HG03045 (cell line): Measurements from ENCODE around the gene LYRM4.

Source experiments
- ATAC-seq: cut with Tn5 transposase; IDR thresholded peaks from one replicate; pipeline ENCODE4 v1.9.1; 2021; ENCODE audit warnings: mild to moderate bottlenecking, moderate library complexity; ENCODE audit not compliant: unreplicated experiment

The LYRM4 gene

DNA sequence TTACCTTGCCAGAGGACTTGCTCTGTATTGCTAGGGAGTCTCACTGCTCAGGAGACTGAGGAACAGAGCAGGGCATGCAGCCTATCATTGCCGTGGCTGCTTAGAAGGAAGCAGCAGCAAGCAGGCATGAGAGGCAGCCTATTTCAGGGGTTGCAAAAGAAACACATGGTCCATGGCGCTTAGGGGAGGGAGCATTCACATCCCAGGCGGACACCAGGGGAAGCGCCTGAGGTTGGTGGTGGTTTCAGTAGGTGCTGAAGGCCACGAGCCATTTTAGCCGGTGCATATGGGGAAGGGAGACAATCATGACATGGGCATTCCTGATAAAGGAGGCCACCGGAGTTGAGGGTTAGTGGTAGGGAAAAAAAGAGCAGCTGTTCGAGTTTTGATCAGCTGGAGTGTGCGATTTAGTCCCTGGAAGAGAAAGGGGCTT is 21.5 kb upstream of the LYRM4 start:
- ATAC-seq = no peak

DNA sequence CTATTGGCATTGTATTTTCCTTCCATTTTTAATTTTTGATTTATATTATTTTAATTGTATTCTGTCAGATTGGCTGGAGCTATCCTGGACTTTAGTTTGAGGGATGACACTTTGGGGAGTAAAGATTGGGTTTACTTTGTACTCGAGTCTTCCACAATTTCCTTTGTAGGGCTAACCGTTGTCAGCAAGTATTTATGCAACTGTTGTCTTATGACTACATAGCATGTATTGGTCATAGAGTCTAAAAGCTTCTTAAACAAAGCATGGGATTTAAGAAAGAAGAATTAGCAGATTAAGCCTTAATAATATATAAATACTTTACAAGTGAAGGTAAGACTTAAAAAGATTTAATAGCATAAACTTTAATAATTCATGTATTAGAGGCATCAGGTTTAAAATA is 20.2 kb upstream of the LYRM4 start:
- ATAC-seq = no peak

DNA sequence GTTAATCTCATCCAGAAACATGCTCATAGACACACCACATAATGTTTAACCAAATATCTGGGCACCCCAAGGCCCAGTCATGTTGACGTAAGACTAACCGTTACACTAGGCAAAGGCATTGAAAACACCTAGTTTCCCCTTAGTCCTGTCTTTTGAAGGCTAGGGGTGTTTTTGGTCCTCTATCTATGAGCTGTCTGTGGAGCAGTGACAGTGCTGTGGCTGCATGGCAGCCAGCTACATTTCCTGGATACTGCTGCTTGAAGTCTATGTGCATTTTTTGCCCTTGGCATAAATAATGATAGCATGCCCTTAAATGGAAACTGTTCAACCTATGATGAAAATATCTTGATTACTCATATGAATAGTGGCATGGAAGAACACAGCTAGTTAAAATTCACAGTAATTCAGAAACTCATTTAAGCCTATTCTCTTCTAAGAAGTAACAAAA is 19.2 kb upstream of the LYRM4 start:
- ATAC-seq = no peak

DNA sequence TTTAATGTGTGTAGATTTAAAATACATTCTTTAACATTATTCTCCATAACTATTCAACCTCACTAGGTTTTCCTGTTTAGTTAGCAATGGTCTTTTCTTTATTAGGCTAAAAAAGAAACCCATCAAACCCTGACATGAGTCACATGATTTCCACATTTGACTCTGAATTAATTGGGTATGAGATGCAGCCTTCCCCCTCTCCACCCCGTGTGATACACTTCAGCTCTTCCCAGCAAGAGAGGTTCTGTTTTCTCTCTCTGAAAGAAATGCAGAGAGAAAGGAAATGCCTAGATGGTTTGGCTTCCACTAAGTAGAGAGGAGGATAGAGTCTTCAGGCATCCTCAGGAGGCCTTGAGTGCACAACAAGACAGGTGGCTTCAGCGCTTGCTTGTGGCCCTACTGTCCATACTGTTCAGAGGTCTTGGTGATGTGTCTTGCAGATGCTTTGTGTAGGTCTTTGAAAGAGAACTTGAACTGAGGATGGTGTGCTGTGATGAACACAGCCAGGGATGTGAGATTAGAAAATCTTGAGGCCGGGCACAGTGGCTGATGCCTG is 17.9 kb upstream of the LYRM4 start:
- ATAC-seq = no peak

DNA sequence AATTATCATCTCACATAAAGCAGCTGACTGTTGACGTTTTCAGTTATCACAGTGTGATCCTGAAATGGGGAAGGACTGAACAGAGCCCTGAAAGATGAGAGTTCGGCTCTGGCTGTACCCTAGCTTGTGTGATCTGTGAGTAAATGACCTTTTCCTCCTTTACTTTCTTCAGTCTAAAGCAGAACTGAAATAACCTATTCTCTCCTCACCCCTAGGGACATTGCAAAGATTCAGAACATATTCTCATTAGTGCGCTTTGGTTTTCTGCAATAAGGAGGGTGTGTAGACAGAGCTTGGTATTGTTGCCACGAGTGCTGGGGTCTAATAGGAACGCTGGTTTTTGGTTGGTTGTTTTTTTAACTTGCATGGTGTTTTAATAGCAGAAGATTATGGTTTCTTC is 17.3 kb upstream of the LYRM4 start:
- ATAC-seq = no peak

DNA sequence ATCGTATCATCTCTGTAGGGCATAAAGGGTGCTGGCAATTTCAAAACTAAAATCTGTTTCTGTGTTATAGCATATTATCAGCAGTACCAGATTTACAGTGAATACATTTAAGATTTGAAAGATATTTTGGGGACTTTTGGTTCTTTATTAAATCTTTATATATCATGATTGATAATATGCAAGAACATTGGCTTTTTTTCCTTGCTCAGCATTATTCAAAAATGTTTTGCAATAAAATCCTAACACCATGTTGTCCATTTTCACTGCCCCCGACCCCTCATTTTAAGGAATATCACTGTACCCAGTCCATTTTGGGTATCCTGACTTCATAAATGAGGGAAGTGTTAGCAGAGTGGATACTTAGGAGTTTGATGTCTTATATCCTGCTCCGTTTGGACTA is 16.8 kb upstream of the LYRM4 start:
- ATAC-seq = no peak

DNA sequence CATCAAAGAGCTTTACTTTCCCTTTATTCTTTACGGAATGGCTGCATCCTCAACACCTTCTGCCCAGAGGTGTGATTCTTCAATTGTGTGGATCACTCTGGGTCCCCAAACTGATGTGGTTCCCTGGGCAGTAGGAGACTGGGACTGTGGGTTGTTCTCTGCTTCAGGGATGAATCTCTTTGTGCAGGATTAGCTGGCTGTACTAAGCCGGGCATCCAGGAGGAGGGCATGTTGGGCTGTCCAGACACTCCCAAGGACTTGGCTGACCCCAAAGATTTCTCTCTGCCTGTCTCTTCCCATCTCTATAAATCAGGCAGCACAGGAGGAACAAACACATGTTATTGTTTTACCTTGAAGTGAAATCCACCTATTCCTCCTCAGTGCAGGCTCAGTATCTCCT is 15.8 kb upstream of the LYRM4 start:
- no peak for ATAC-seq

DNA sequence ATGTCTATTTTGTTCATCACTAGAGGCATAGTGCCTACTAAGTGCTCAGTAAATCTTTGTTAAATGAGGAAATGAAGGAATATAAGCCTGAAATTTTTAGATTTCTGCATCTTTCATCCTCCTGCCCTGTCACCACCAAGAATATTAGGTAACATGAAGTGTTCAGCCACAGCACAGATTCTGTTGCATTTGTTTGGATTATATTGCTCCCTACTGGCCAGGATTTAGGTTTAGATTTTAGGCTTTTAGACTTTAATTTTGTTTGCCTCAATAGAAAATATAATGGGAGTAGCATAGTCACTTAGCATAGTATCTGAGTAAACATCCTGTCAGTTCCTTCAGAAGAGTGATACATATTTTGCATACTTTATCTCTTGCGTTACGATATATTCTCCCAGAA is 14.7 kb upstream of the LYRM4 start:
- no peak for ATAC-seq

DNA sequence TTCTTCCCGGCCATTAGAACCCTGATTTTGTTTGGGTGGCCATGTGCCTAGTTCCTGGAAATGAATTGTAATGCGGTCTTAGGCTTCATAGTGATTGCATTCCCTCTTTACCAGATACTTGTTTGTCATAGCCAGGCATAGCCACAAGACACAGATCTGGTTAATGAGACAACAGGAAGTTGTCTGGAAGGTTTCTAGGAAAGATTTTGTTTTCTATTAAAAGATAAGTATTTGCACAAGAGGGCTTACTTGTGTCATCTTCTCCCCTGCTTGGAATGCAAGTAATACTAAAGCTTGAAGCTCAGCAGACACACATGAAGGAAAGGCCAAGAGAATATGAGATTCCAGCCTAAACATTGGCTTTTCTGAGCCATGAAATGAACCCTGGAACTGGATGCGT is 13.5 kb upstream of the LYRM4 start:
- no peak for ATAC-seq

DNA sequence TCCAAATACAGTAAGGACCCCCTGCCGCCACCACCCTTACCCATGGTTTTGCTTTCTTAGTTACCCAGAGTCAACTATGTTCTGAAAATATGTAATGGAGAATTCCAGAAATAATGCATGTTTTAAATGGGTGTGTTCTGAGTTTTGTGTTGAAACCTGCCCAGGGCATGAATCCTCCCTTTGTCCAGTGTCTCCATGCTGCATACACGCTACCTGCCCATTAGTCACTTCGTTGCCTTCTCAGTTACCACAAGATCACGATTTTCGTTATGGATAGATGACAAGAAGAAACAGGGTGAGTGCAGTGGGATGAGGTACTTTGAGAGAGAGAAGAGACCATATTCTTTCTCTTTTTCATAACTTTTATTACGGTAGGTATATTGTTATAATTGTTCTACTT is 11.2 kb upstream of the LYRM4 start:
- ATAC-seq = no peak

DNA sequence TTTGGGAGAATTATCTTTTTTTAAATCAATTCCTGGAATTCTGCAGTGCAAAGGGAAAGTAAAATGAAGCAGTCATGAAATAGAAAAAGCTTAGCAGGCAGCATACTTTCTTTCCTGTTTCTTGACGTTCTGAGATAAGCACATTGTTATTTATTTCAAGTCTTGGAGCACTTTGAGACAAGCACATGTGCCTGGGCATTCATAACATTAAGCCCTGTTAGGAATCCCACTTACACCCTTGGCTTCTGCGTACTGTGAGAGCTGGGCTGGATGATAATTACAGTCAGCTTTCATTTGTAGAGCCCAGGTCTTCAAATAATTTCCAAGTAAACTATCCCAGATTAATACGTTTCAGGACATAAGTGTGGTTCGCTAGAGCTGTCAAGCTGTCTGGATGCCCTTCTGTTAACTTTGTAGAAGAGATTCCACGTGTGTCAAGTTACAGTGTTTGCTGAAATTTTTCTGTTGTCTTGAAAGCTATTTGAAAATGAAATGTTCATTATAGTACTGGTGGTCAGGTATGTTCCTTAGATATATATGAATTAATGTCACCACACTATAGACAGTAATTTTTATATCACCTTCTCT is 9.4 kb upstream of the LYRM4 start:
- no peak for ATAC-seq

DNA sequence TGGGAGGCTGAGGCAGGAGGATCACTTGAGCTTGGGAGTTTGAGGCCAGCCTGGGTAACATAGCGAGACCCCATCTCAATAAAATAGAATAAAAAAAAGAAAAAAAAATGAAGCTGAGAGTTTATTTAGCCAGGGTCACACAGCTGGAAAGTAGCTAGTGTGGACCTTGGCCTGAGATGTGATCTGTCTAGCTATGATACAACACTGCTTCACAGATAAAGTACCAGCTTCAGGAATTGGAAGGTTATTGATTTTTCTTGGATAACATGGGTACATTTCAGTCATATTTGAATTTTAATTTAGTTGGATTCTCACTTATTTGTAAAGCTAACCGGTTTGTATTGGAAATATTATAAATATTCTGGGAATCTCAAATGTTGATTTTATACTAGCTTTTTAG is 5.7 kb upstream of the LYRM4 start:
- ATAC-seq = no peak

DNA sequence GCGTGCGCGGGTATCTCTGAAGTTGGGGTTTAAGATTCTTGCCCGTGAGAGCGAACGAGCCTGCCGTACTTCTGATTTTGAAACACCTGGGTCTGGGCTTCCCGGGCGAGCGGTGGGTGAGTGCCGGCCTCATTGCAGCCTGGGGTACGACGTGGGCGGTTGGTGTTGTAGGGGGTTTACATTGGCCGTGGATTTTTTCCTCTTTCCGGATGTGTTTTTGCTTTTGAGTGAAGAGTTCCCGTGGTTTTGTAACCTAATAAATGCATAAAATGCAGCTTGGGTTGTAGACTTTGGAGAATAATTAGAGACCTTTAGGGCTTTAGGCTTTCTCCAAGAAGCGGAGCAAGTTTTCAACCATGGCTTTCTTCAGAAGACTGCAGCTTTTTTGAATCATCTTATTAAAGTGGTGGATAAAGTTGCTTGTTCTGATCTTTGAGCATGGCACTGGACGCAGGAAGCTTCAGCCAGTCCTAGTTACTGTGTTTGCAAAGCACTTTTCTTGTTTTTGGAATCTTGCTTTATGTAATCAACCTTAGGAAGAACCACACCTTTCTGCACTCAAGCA is 877 bp upstream of the LYRM4 start:
- no peak for ATAC-seq

DNA sequence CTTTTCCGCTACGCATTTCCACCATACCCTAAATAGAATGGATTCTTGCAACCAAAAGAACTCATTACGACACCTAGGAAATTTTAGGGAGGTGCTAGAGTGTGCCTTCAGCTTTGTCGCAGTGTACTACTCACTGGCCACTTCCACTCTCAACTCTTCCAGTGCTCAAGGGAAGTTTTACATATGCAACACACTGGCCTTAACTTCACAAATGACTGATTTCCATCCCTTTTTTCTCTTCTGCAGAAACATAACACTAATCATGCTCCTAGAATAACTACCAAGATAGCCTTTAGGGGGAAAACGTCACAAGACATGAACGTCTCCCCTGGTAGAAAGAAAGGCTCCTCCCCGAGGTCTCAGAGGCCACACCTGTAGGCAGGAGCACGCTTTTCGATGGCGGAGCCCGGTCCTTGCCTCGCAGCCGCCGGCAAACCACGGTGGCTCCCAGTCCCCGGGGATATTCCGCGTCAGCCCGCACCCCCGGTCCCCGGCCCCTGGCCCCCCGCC is 584 bp downstream of the LYRM4 start:
- ATAC-seq = peak; percentile 62

DNA sequence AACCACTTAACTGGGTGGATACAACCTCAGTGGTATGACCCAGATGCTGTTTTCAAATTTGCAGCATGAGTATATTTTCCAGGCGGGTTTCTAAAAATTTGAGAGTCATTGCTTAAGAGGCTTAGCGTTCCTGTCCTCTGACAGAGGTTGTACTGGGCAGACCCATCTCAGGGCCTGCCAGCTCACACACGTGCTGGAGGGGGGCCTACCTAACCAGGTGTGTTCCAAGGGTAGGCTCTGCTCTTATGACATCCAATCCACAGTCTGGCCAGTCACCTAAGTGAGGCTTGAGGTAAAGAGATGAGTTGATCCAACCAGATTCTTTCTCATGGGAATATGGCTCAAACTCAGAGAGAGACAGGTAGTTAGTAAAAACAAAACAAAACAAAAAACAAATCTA is 1.3 kb downstream of the LYRM4 start:
- no peak for ATAC-seq

DNA sequence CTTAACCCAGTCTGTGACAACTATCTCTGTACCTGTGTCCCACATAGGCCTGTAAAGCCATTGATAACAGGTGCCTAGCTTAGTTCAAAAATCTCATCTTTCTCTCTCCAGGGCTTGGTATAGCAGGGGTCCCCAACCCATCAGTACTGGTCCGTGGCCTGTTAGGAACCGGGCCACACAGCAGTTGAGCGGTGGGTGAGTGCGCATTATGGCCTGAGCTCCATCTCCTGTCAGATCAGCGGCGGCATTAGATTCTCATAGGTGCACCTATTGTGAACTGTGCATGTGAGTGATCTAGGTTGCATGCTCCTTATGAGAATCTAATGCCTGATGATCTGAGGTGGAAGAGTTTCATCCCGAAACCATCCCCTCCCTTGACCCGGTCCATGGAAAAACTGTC is 3.4 kb downstream of the LYRM4 start:
- ATAC-seq = no peak

DNA sequence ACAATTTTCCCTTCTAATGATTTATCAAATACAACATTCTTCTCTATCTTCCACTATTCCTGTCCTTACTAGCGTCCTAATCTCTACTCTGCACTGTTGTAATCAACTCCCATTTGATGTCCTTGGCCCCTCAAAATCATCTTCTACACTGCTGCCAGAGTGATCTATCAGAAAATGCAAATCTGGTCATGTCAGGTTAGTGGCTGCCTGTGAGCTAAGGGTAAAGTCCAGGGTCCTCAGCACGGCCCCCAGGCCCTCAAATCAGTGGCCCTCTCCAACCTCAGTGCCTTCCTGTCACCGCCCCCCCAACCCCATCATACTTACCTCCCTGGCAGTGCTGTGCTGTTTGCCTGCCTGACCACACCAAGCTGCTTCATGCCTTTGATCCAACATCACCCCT is 3.8 kb downstream of the LYRM4 start:
- ATAC-seq = no peak

DNA sequence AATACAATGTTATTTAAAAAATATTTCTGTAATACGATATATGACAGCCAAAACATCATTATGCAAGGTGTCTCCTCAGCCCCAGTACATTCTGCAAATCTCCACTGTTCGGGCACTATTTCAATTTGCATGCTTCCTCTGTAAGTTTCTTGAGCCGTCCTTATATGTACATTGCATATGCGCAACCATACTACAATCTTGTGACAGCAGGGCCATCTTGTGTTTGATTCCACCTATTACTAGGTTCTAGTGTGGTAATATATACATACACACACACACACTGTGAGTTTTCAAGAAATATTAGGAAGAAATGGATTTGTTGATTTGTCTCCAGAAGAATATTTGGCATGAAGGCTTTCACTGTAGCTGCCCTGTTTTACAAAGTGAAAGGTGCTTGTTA is 9.8 kb downstream of the LYRM4 start:
- ATAC-seq = no peak

DNA sequence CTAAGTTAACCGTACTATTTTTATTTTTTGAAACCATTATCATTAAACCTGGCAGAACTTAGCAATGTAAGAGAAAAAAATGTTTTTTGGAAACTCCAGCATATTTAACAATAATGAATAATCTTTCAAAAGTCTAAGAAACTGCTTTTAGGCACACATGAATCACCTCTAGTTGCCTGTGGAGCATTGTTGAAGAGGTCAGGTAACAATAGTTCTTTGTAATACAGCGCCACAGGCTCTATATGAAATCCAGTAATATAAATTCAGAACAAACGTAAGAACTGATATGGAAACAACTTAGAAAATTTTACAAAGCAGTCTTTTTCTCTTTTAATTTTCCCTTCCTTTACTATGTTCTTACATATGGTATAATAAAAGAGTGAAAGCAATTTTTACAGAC is 10.3 kb downstream of the LYRM4 start:
- ATAC-seq = no peak

DNA sequence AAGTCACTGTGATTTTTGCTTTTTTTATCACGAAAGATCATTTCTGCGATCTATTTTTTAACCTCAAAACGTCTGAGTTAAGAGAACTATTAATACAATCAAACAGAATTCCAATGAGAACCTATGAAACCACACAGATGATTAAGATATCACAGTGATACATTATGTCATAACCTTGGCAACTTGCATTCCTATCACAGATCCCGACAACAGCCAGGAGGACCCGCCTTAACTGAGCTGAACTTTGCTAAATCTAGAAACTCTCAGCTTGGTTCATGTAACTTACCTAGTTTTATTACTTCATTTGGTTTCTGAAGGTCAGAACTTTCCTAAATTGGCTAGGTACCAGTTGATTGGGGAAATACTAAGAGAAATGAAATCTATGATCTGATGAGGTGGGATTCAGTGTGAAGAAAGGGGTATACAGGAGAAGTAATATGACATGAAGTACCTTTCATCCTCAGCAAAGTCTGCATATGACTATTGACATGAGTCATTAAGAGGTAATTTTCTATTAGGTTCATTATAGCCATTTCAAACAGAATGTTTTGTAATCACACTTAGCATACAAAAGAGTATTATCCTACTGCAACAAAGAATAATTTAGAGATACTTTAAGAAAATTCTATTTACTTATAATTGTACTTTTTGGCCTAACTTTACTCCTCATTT is 11.2 kb downstream of the LYRM4 start:
- ATAC-seq = no peak

DNA sequence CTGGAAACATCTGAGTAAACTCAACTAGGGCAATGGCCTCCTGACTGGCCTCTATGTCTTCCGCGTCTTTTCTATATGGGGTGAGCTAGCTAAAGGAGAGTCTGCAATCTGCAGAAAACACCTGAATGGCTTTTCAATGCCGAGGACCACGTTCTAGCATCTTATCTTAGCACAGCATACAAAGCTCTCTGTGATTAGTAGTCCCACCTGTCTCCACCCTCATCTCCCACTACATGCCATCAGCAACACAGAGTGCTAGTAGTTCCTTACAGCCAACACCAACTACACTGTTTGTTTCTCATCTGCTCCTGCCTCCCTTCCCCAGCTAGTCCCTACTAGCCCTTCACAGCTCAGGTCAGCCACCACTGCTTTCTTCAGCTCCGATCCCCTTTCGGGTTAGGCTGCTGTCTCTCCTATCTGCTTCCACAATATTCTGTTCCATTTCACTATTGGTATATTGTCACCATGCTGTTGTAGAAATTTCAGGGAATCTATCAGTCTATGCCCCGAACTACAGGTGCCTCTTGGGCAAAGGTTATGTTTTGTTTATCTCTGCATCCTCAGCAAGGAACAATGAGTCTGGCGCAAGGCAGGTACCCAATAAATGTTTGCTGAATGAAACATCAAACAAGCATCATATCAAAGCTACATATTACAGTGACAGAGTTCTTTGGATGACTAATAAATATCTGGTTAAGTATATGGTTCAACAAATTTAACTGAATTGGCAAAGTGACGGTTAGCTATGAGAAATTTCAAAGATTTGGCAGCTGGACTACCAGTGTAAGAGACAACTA is 12.2 kb downstream of the LYRM4 start:
- no peak for ATAC-seq
